C4-2B (cell line): Measurements from ENCODE around the gene ATP2B2.

Experiments used
- ZFX ChIP-seq: fragments of 450-650 bp; IDR thresholded peaks from 2 replicates; pipeline ENCODE4 v1.6.1; 2017
- TF ChIP-seq, protein P1 (sequence below): fragments of 450-650 bp; conservative IDR thresholded peaks from 2 replicates; pipeline ENCODE4 v1.5.1; 2017; ENCODE audit warnings: mild to moderate bottlenecking

DNA sequence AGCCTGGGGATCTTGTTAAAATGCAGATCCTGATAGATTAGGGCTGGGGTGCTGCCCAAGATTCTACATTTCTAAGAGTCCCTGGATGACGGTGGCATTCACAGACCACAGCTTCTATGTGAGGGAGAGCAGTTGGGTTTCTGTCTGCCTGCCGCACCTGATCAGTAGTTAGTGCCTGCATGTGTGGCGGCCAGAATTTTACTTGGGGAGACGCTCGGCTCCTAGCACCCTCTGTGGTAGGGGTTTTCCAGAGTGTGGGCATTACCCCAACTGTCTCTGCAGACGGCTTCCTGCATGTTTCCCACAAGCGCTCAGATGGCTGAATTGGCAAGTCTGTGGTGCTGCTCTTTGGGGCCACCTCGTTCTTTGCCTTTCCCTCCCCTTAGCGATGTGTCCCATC lies 220.9 kb downstream of the ATP2B2 start:
- TF ChIP-seq, protein P1, sequence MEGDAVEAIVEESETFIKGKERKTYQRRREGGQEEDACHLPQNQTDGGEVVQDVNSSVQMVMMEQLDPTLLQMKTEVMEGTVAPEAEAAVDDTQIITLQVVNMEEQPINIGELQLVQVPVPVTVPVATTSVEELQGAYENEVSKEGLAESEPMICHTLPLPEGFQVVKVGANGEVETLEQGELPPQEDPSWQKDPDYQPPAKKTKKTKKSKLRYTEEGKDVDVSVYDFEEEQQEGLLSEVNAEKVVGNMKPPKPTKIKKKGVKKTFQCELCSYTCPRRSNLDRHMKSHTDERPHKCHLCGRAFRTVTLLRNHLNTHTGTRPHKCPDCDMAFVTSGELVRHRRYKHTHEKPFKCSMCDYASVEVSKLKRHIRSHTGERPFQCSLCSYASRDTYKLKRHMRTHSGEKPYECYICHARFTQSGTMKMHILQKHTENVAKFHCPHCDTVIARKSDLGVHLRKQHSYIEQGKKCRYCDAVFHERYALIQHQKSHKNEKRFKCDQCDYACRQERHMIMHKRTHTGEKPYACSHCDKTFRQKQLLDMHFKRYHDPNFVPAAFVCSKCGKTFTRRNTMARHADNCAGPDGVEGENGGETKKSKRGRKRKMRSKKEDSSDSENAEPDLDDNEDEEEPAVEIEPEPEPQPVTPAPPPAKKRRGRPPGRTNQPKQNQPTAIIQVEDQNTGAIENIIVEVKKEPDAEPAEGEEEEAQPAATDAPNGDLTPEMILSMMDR: no peak
- TF ChIP-seq ZFX: no peak
